ENCODE results near the gene TMEM150A. TPM values are rescaled to one million over a fixed set of nuclear protein-coding genes. Genes with fewer than 3 reads are reported as not detected.

The TMEM150A gene
- total and polyA plus RNA-seq, 2 of the 13 experiments (the other 11 are each of a cell fraction or from before 2014, with no cell fraction given), result 30.1 to 70.4 TPM

GRCh38 chr2:85611705-85612587, 9.4 kb upstream of the TMEM150A start, which contains the start of gene C2orf68 (continued):
- TF ChIP-seq ZNF362 (CRISPR knock-in tag; IDR thresholded peaks at IDR 0.05; ENCODE audit: borderline replicate concordance) (peak; percentile 41; the same call in 1 of the 2 replicates), ZXDC (CRISPR knock-in tag; IDR thresholded peaks at IDR 0.05) (peak; percentile 91), CSRNP2 (CRISPR knock-in tag; conservative IDR thresholded peaks at IDR 0.05; ENCODE audit: low read depth) (no peak), FOXA3 (CRISPR knock-in tag; IDR thresholded peaks at IDR 0.05) (peak; percentile 40), SIX4 (CRISPR knock-in tag; IDR thresholded peaks at IDR 0.05) (0 out of 2 replicates have a peak, but pooled peaks have one; percentile 36), ZNF598 (CRISPR knock-in tag; IDR thresholded peaks at IDR 0.05; ENCODE audit: borderline replicate concordance) (no peak; the same call in 1 of the 2 replicates), SP4 (CRISPR knock-in tag; IDR thresholded peaks at IDR 0.05) (peak; percentile 83; the same call in 1 of the 2 replicates), LRRFIP1 (CRISPR knock-in tag; conservative IDR thresholded peaks at IDR 0.05) (no peak), TFAP4 (IDR thresholded peaks at IDR 0.05; ENCODE audit: borderline replicate concordance, low read depth) (peak; percentile 9; the same call in 1 of the 2 replicates), KLF6 (CRISPR knock-in tag; IDR thresholded peaks at IDR 0.05) (peak; percentile 97), SMAD1 (CRISPR knock-in tag; IDR thresholded peaks at IDR 0.05; ENCODE audit: borderline replicate concordance, low read depth) (0 out of 2 replicates have a peak, but pooled peaks have one; percentile 65), POGZ (CRISPR knock-in tag; IDR thresholded peaks at IDR 0.05) (peak; percentile 72), ZNF224 (CRISPR knock-in tag; IDR thresholded peaks at IDR 0.05) (peak; percentile 94), RBM39 (IDR thresholded peaks at IDR 0.05; ENCODE audit: low read depth, low read length, poor library complexity, severe bottlenecking) (peak; percentile 45), ZNF276 (CRISPR knock-in tag; IDR thresholded peaks at IDR 0.05; ENCODE audit: low read depth) (peak; percentile 90), BRCA1 (CRISPR knock-in tag; IDR thresholded peaks at IDR 0.05) (peak; percentile 68; the same call in 1 of the 2 replicates)
